ENCODE results near the gene TNFSF13. TPM values are rescaled to one million over a fixed set of nuclear protein-coding genes. Genes with fewer than 3 reads are reported as not detected.

TNFSF13 gene
- total and polyA plus RNA-seq, 2 of the 8 experiments (the other 6 are each of a cell fraction or from before 2014, with no cell fraction given), result 2.1 to 2.6 TPM

GRCh38 chr17:7538891-7539545 is 19.5 kb upstream of the TNFSF13 start:
- Histone ChIP-seq H2BK20ac (ENCODE audit: low read length) (no peak overlapping the region), H3K27me3 (replicated peaks in 1 of 4; ENCODE audit: control insufficient read depth in 3 of 4, extremely low read depth in 1 of 4, insufficient read depth in 3 of 4, low read length in 3 of 4) (no peaks in the 10 kb centered on the region; a peak in 1 of 7 replicates), H3K56ac (replicated peaks; ENCODE audit: insufficient read length, low read depth, low read length) (no peak overlapping the region), H2BK120ac (replicated peaks; ENCODE audit: low read depth, low read length) (no peak overlapping the region), H3K9ac (replicated peaks in 1 of 4; ENCODE audit: extremely low read depth in 1 of 4, low read depth in 3 of 4, low read length in 3 of 4) (no peak overlapping the region), H4K91ac (replicated peaks; ENCODE audit: insufficient read length, low read length) (no peak overlapping the region), H2BK5ac (ENCODE audit: low read depth, low read length) (no peak overlapping the region), H3K18ac (ENCODE audit: extremely low read depth, low read length) (no peak overlapping the region), H2BK15ac (ENCODE audit: low read length) (no peak overlapping the region), H4K8ac (ENCODE audit: extremely low read depth, insufficient read depth, low read length) (no peak overlapping the region), H3K23me2 (ENCODE audit: low read depth, low read length) (no peaks in the 10 kb centered on the region), H2BK12ac (ENCODE audit: low read depth, low read length) (no peak overlapping the region), H2AK5ac (ENCODE audit: low read depth, low read length) (no peak overlapping the region), H3K27ac (ENCODE audit: low read depth, low read length) (no peak overlapping the region), H3K79me1 (ENCODE audit: low read depth, low read length) (no peaks in the 10 kb centered on the region), H3K36me3 (ENCODE audit: control insufficient read depth in 2 of 4, insufficient read depth in 4 of 4, low read length in 3 of 4) (no peaks in the 10 kb centered on the region), H3K4me2 (ENCODE audit: insufficient read depth in 1 of 2, low read depth in 2 of 2, low read length in 2 of 2) (no peak overlapping the region), H3K4me1 (replicated peaks in 1 of 4; ENCODE audit: control insufficient read depth in 3 of 4, insufficient read depth in 4 of 4, low read length in 3 of 4) (no peaks in the 10 kb centered on the region), H3K4ac (replicated peaks; ENCODE audit: insufficient read length, low read depth, low read length) (no peak overlapping the region), H2AFZ (ENCODE audit: low read length) (no peak overlapping the region), H4K20me1 (replicated peaks in 1 of 2; ENCODE audit: control insufficient read depth in 1 of 2, insufficient read depth in 2 of 2, low read length in 2 of 2) (no peaks in the 10 kb centered on the region), H3K4me3 (ENCODE audit: extremely low read depth in 1 of 4, insufficient read depth in 2 of 4, low read depth in 3 of 4, low read length in 4 of 4) (no peak overlapping the region), H3K14ac (ENCODE audit: insufficient read length) (no peak overlapping the region), H3K79me2 (ENCODE audit: control insufficient read depth in 1 of 2, insufficient read depth in 2 of 2, low read length in 2 of 2) (no peaks in the 10 kb centered on the region), H4K5ac (ENCODE audit: insufficient read length, low read depth, low read length) (no peak overlapping the region), H3K23ac (ENCODE audit: insufficient read length) (no peak overlapping the region), H3K9me3 (ENCODE audit: insufficient read depth in 2 of 2, low read depth in 1 of 2, low read length in 1 of 2) (peaks cover 0 to 4% of the 10 kb centered on the region in 2 experiments; a peak in 1 of 4 replicates)
- WGBS, 2 experiments (ENCODE audit: extremely low coverage in 1 of 2, insufficient coverage in 1 of 2, insufficient read length in 1 of 2, insufficient replicate concordance in 2 of 2, low coverage in 1 of 2, low lambda C conversion rate in 2 of 2, missing lambda C conversion rate in 1 of 2), result 76% methylated on average over 11 of the region's 11 CpGs; no CpG with 5 or more reads in 1 of the 2 experiments
- DNase-seq (ENCODE audit: low read depth in 1 of 2, low spot score in 2 of 2) (no peak), FAIRE-seq (no peak)
- ChIA-PET CTCF (ENCODE audit: partially characterized antibody) (interaction anchor here (1.2 to 3.8 kb wide), 4 partner anchors 16 to 25 kb away, joined by 3 to 14 read pairs (median 5); no protein-coding TSS in a partner anchor), POLR2A (ENCODE audit: partially characterized antibody) (interaction anchor here (0.6 to 1.3 kb wide), 3 partner anchors 9 to 48 kb away, joined by 3 to 4 read pairs (median 3); partner anchors contain the start of gene TNFSF12)
- no peak for TF ChIP-seq TCF12 (IDR thresholded peaks at IDR 0.05; ENCODE audit: low read depth, low read length)
- no peak for TF ChIP-seq SIRT6 (IDR thresholded peaks at IDR 0.05; ENCODE audit: low read length)
- no peak for TF ChIP-seq KDM4A (IDR thresholded peaks at IDR 0.05; ENCODE audit: low read depth, low read length, severe bottlenecking)
- no peak for TF ChIP-seq CHD1 (IDR thresholded peaks at IDR 0.05; ENCODE audit: low read depth, low read length)
- TF ChIP-seq CTCF (IDR thresholded peaks at IDR 0.05; ENCODE audit: control extremely low read depth in 1 of 3, insufficient read depth in 1 of 3, low read depth in 1 of 3, low read length in 3 of 3), result no peak
- TF ChIP-seq ZNF274 (IDR thresholded peaks at IDR 0.05; ENCODE audit: borderline replicate concordance, extremely low read depth, low read length), result no peak
- no peak for TF ChIP-seq SAP30 (IDR thresholded peaks at IDR 0.05; ENCODE audit: insufficient read depth, insufficient replicate concordance, low read length)
- TF ChIP-seq CREB1 (IDR thresholded peaks at IDR 0.05), result no peak
- no peak for TF ChIP-seq PHF8 (conservative IDR thresholded peaks at IDR 0.05; ENCODE audit: low read depth, low read length)
- no peak for TF ChIP-seq TAF1 (IDR thresholded peaks at IDR 0.05; ENCODE audit: low read depth, low read length)
- TF ChIP-seq POLR2A (IDR thresholded peaks at IDR 0.05; ENCODE audit: control extremely low read depth in 1 of 2, low read depth in 2 of 2, low read length in 2 of 2), result no peak

Measured in H1 (cell line).